Tibial artery (tissue), 4 donors: Measurements from ENCODE around the gene RXRA.

Source experiments
- DNase-seq, 2 donors: peaks; one replicate each; pipeline ENCODE4 v3.0.0-alpha.2; 2019
- H3K27ac ChIP-seq, 2 donors: fragments of 200-600 bp; sonication (generic) in 1 of 2; 1 replicate in 1 of 2; 2 replicates in 1 of 2; pipeline ENCODE4 v1.5.1; 2018 to 2019; ENCODE audit warnings: mild to moderate bottlenecking in 1 of 2
- H3K27me3 ChIP-seq, 2 donors: fragments of 200-600 bp; sonication (generic) in 1 of 2; one replicate each; pipeline versions ENCODE4 v1.5.1 to v1.6.0; 2016 to 2019
- H3K36me3 ChIP-seq, 3 donors: fragments of 200-600 bp; sonication (generic) in 2 of 3; one replicate each; pipeline ENCODE4 v1.5.1; 2016 to 2019; ENCODE audit warnings: mild to moderate bottlenecking in 2 of 3
- H3K4me1 ChIP-seq, 4 donors: fragments of 200-600 bp; sonication (generic) in 2 of 4; 1 replicate in 3 of 4; 2 replicates in 1 of 4; pipeline ENCODE4 v1.5.1; 2016 to 2019
- H3K4me3 ChIP-seq, 2 donors: fragments of 200-600 bp; sonication (generic) in 1 of 2; 1 replicate in 1 of 2; 2 replicates in 1 of 2; pipeline ENCODE4 v1.5.1; 2018 to 2019; ENCODE audit warnings: mild to moderate bottlenecking in 2 of 2
- H3K9me3 ChIP-seq, 3 donors: fragments of 200-600 bp; sonication (generic) in 1 of 3; one replicate each; pipeline ENCODE4 v1.5.1; 2016 to 2019
- CTCF ChIP-seq, 2 experiments: fragments of 200-600 bp in 1 of 2; fragments of 450-650 bp in 1 of 2; IDR thresholded peaks; one replicate each; pipeline ENCODE4 v1.5.1; 2017 to 2019; ENCODE audit warnings: antibody characterized with exemption in 2 of 2, mild to moderate bottlenecking in 1 of 2, moderate library complexity in 1 of 2
- intact Hi-C: fragments of 100-400 bp; cut with DNase I; formaldehyde crosslinking; loops from one replicate; pipeline ENCODE4 v1.15.0; 2023; ENCODE audit warnings: low total_unique reads

Gene RXRA

GRCh38 chr9:134369416-134370212, 43.4 kb downstream of the RXRA start:
- no peak for DNase-seq
- no peak overlapping the region for H3K27ac ChIP-seq
- H3K27me3 ChIP-seq, result no peaks in the 10 kb centered on the region
- peaks cover 21 to 90% (median 69%) of the 10 kb centered on the region in 4 donors for H3K4me1 ChIP-seq
- H3K36me3 ChIP-seq, result no peaks in the 10 kb centered on the region
- intact Hi-C loops, result loop anchor here (5.0 kb wide), 1 partner anchor 37 kb away; no protein-coding TSS in a partner anchor
- TF ChIP-seq CTCF (IDR thresholded peaks at IDR 0.05), result no peak
- H3K9me3 ChIP-seq, result no peaks in the 10 kb centered on the region
- H3K4me3 ChIP-seq, result no peak overlapping the region

- H3K27me3 ChIP-seq, result no peaks in the 10 kb centered on the region
- intact Hi-C loops, result loop anchor here (5.0 kb wide), 1 partner anchor 38 kb away; no protein-coding TSS in a partner anchor
- no peak overlapping the region for H3K4me3 ChIP-seq
- no peaks in the 10 kb centered on the region for H3K36me3 ChIP-seq
- no peak overlapping the region for H3K27ac ChIP-seq
- DNase-seq, result no peak
- no peaks in the 10 kb centered on the region for H3K9me3 ChIP-seq
- TF ChIP-seq CTCF (IDR thresholded peaks at IDR 0.05), result no peak
- H3K4me1 ChIP-seq, result peaks cover 26 to 90% (median 71%) of the 10 kb centered on the region in 4 donors
Observed at GRCh38 chr9:134370213-134370492, 43.9 kb downstream of the RXRA start.

GRCh38 chr9:134370638-134371037, 44.4 kb downstream of the RXRA start:
- intact Hi-C loops, result loop anchor here (5.0 kb wide), 1 partner anchor 38 kb away; no protein-coding TSS in a partner anchor
- H3K4me1 ChIP-seq, result peaks cover 27 to 90% (median 71%) of the 10 kb centered on the region in 4 donors
- no peak for TF ChIP-seq CTCF (IDR thresholded peaks at IDR 0.05)
- peak overlapping the region; percentile 11 to 29 for H3K27ac ChIP-seq
- H3K4me3 ChIP-seq, result no peak overlapping the region
- no peaks in the 10 kb centered on the region for H3K27me3 ChIP-seq
- H3K9me3 ChIP-seq, result no peaks in the 10 kb centered on the region
- DNase-seq, result no peak
- no peaks in the 10 kb centered on the region for H3K36me3 ChIP-seq

GRCh38 chr9:134371731-134372130, 45.5 kb downstream of the RXRA start:
- Histone ChIP-seq H3K27me3 (no peaks in the 10 kb centered on the region), H3K27ac (peak overlapping the region; percentile 21 to 29), H3K9me3 (no peaks in the 10 kb centered on the region), H3K4me1 (peaks cover 20 to 90% (median 71%) of the 10 kb centered on the region in 4 donors), H3K36me3 (no peaks in the 10 kb centered on the region), H3K4me3 (no peak overlapping the region)
- intact Hi-C loops, result loop anchor here (5.0 kb wide), 1 partner anchor 39 kb away; no protein-coding TSS in a partner anchor
- no peak for TF ChIP-seq CTCF (IDR thresholded peaks at IDR 0.05)
- DNase-seq, result peak; percentile 72 to 86

GRCh38 chr9:134372581-134373267, 46.5 kb downstream of the RXRA start:
- H3K27me3 ChIP-seq, result no peaks in the 10 kb centered on the region
- DNase-seq, result peak; percentile 53 to 83
- H3K4me1 ChIP-seq, result peaks cover 14 to 90% (median 73%) of the 10 kb centered on the region in 4 donors
- peak overlapping the region; percentile 21 to 33 for H3K27ac ChIP-seq
- TF ChIP-seq CTCF (IDR thresholded peaks at IDR 0.05), result no peak
- no peaks in the 10 kb centered on the region for H3K9me3 ChIP-seq
- no peak overlapping the region for H3K4me3 ChIP-seq
- intact Hi-C loops, result loop anchor here (5.0 kb wide), 1 partner anchor 40 kb away; no protein-coding TSS in a partner anchor
- H3K36me3 ChIP-seq, result no peaks in the 10 kb centered on the region
